HCT116 (cell line): ENCODE measurements around the gene NGRN. TPM values are rescaled to one million over a fixed set of nuclear protein-coding genes. Genes with fewer than 3 reads are reported as not detected.

Source experiments
- ATAC-seq: fragments of 200-7000 bp; cut with Tn5 transposase; 2 replicates; pipeline ENCODE4 v1.9.1; 2020; ENCODE audit warnings: mild to moderate bottlenecking, moderate library complexity
- BruUV-seq: library from RNA; stranded (reverse); fragments of 400-500 nt; replicated peaks from 2 replicates; lab custom pipeline; 2021; lab: Mats Ljungman, UMichigan
- CTCF ChIA-PET: fragments of 300-600 bp; sonication (Branson Sonifier 250); formaldehyde crosslinking; loops from one replicate; lab custom pipeline; 2021; ENCODE audit warnings: antibody characterized with exemption; lab: Charles Lee
- POLR2A ChIA-PET: fragments of 300-600, 350-600 bp; sonication (Branson Sonifier 250); formaldehyde crosslinking; loops from one replicate; lab custom pipeline; 2021; ENCODE audit warnings: antibody characterized with exemption; lab: Charles Lee
- RAD21 ChIA-PET, 2 experiments: fragments of 300-600 bp; sonication (Branson Sonifier 250); formaldehyde crosslinking; loops; one replicate each; lab custom pipeline; 2023; ENCODE audit warnings: low total read pairs in 2 of 2; ENCODE audit not compliant: uncharacterized antibody in 2 of 2, unreplicated experiment in 2 of 2, low non-redundant PET in 1 of 2; lab: Charles Lee
- DNase-seq: peaks from one replicate; pipeline ENCODE4 v3.0.0-alpha.2; 2010; ENCODE audit warnings: low read depth, low spot score
- H2AFZ ChIP-seq: fragments of 200-600 bp; shearing (Covaris generic), sonication (generic); 2 replicates; pipeline ENCODE4 v1.6.1; 2017; ENCODE audit warnings: low read depth, mixed run types, mixed read lengths, antibody characterized with exemption, low read length; ENCODE audit not compliant: poor library complexity, severe bottlenecking
- H3K27ac ChIP-seq: 2 replicates; pipeline ENCODE4 v1.5.1; 2012; ENCODE audit warnings: low read depth, low read length
- H3K27me3 ChIP-seq: fragments of 200-600 bp; sonication (generic); 2 replicates; pipeline ENCODE4 v1.6.1; 2016; ENCODE audit warnings: mixed run types, low read length, mixed read lengths; ENCODE audit not compliant: insufficient read depth
- H3K36me3 ChIP-seq, 2 experiments: fragments of 200-500 bp in 1 of 2; fragments of 200-600 bp in 1 of 2; sonication (Bioruptor generic) in 1 of 2; sonication (generic) in 1 of 2; 2 replicates each; pipeline versions ENCODE4 v1.5.1 to v1.6.1; 2014 to 2016; ENCODE audit warnings: low read length in 2 of 2, inconsistent platforms in 1 of 2, mixed read lengths in 1 of 2, mixed run types in 1 of 2; ENCODE audit not compliant: insufficient read depth in 2 of 2, control insufficient read depth in 1 of 2
- H3K4me1 ChIP-seq, 2 experiments: fragments of 200-600 bp in 1 of 2; sonication (generic) in 1 of 2; 2 replicates each; pipeline versions ENCODE4 v1.5.1 to v1.6.1; 2012 to 2017; ENCODE audit warnings: low read length in 2 of 2, inconsistent platforms in 1 of 2, mild to moderate bottlenecking in 1 of 2, mixed read lengths in 1 of 2, mixed run types in 1 of 2, moderate library complexity in 1 of 2; ENCODE audit not compliant: insufficient read depth in 2 of 2, control insufficient read depth in 1 of 2
- H3K4me2 ChIP-seq: fragments of 200-600 bp; sonication (generic); 2 replicates; pipeline ENCODE4 v1.6.1; 2017; ENCODE audit warnings: mixed run types, low read length, mixed read lengths
- H3K4me3 ChIP-seq, 2 experiments: fragments of 200-600 bp in 1 of 2; sonication (generic) in 1 of 2; replicated peaks in 1 of 2; 2 replicates each; pipeline ENCODE4 v1.5.1; 2011 to 2016; ENCODE audit warnings: low read length in 2 of 2, control low read depth in 1 of 2, low read depth in 1 of 2, mild to moderate bottlenecking in 1 of 2, mixed read lengths in 1 of 2, mixed run types in 1 of 2
- H3K79me2 ChIP-seq: fragments of 200-600 bp; sonication (generic); 2 replicates; pipeline ENCODE4 v1.6.1; 2017; ENCODE audit warnings: mild to moderate bottlenecking, mixed run types, low read length, moderate library complexity, mixed read lengths; ENCODE audit not compliant: insufficient read depth
- H3K9ac ChIP-seq: fragments of 200-600 bp; sonication (generic); 2 replicates; pipeline ENCODE4 v1.6.1; 2016; ENCODE audit warnings: low read length, mixed read lengths
- H3K9me2 ChIP-seq: fragments of 200-600 bp; sonication (generic), shearing (Covaris generic); 2 replicates; pipeline ENCODE4 v1.6.1; 2017; ENCODE audit warnings: mixed run types, mild to moderate bottlenecking, moderate library complexity; ENCODE audit not compliant: insufficient read depth
- H3K9me3 ChIP-seq, 2 experiments: fragments of 200-500 bp in 1 of 2; fragments of 200-600 bp in 1 of 2; sonication (Bioruptor generic) in 1 of 2; sonication (generic) in 1 of 2; 2 replicates each; pipeline ENCODE4 v1.6.1; 2014 to 2017; ENCODE audit warnings: low read length in 2 of 2, mixed read lengths in 2 of 2, inconsistent platforms in 1 of 2, low read depth in 1 of 2, mild to moderate bottlenecking in 1 of 2, mixed run types in 1 of 2, moderate library complexity in 1 of 2; ENCODE audit not compliant: control insufficient read depth in 1 of 2, insufficient read depth in 1 of 2
- H4K20me1 ChIP-seq: fragments of 200-600 bp; sonication (generic), shearing (Covaris generic); 2 replicates; pipeline ENCODE4 v1.6.1; 2017; ENCODE audit warnings: mixed run types, mild to moderate bottlenecking, moderate library complexity; ENCODE audit not compliant: insufficient read depth
- EGR1 ChIP-seq: IDR thresholded peaks from 2 replicates; pipeline ENCODE4 v1.6.1; 2012; ENCODE audit warnings: low read depth
- POLR2AphosphoS5 ChIP-seq: IDR thresholded peaks from 2 replicates; pipeline ENCODE4 v1.6.1; 2011; ENCODE audit warnings: mild to moderate bottlenecking, low read depth, low read length, moderate library complexity
- RAD21 ChIP-seq: IDR thresholded peaks from 2 replicates; pipeline ENCODE4 v1.6.1; 2012; ENCODE audit warnings: low read depth, mild to moderate bottlenecking
- SP1 ChIP-seq: IDR thresholded peaks from 2 replicates; pipeline ENCODE4 v1.6.1; 2012; ENCODE audit warnings: low read depth
- ZFX ChIP-seq: fragments of 450-650 bp; IDR thresholded peaks from 2 replicates; pipeline ENCODE4 v1.6.1; 2017
- intact Hi-C: fragments of 100-400 bp; cut with micrococcal nuclease; formaldehyde crosslinking; loops from 2 replicates; pipeline ENCODE4 v1.10.0; 2022
- total RNA-seq: library from RNA; stranded (reverse); gene quantifications from one replicate; pipeline ENCODE4 v1.2.1, GENCODE V29; 2021; ENCODE audit not compliant: unreplicated experiment
- TF ChIP-seq, protein P1 (sequence below): IDR thresholded peaks from 2 replicates; pipeline ENCODE4 v1.6.1; 2011; ENCODE audit warnings: mild to moderate bottlenecking, low read length, moderate library complexity; ENCODE audit not compliant: insufficient replicate concordance; ENCODE audit errors: extremely low read depth

The NGRN gene
- total RNA-seq, 1 experiment from 2014 or later = 72.7 TPM

DNA sequence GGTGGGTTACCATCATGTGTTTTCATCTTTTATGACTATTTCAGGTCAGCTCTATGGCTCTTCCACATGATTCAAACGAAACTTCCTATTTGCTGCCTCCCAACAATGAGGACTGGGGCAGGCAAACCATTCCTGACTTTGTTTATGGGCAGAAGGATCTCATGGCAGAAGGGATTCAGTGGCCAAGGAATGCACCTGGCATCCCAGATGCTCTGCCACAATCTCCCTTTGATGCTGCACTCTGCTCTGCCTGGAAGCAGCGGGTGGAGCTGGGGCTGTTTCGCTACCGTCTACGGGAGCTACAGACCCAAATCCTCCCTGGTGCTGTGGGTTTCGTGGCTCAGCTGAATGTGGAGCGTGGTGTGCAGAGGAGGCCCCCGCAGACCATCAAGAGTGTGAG is 24.6 kb upstream of the NGRN start:
- ChIA-PET POLR2A (no interaction called here), CTCF (no interaction called here), RAD21 (no interaction called here)
- Histone ChIP-seq H3K4me1 (peaks cover 0 to 19% of the 10 kb centered on the region in 2 experiments; a peak in 3 of 4 replicates), H3K4me3 (no peak overlapping the region), H3K9me2 (no peaks in the 10 kb centered on the region), H3K36me3 (peaks cover 7 to 8% of the 10 kb centered on the region in 2 experiments; a peak in 2 of 4 replicates), H3K9ac (no peak overlapping the region), H3K27ac (no peak overlapping the region), H4K20me1 (no peaks in the 10 kb centered on the region), H3K79me2 (no peaks in the 10 kb centered on the region), H2AFZ (no peak overlapping the region), H3K27me3 (no peaks in the 10 kb centered on the region), H3K4me2 (no peak overlapping the region), H3K9me3 (no peaks in the 10 kb centered on the region)
- DNase-seq (no peak), ATAC-seq (no peak)
- TF ChIP-seq EGR1 (no peak), RAD21 (no peak), ZFX (no peak), SP1 (no peak), POLR2AphosphoS5 (no peak; the same call in 1 of the 2 replicates)
- TF ChIP-seq, protein P1, sequence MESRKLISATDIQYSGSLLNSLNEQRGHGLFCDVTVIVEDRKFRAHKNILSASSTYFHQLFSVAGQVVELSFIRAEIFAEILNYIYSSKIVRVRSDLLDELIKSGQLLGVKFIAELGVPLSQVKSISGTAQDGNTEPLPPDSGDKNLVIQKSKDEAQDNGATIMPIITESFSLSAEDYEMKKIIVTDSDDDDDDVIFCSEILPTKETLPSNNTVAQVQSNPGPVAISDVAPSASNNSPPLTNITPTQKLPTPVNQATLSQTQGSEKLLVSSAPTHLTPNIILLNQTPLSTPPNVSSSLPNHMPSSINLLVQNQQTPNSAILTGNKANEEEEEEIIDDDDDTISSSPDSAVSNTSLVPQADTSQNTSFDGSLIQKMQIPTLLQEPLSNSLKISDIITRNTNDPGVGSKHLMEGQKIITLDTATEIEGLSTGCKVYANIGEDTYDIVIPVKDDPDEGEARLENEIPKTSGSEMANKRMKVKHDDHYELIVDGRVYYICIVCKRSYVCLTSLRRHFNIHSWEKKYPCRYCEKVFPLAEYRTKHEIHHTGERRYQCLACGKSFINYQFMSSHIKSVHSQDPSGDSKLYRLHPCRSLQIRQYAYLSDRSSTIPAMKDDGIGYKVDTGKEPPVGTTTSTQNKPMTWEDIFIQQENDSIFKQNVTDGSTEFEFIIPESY = no peak
- no TSS peak for BruUV-seq
- intact Hi-C loops = no loop called here
